ENCODE results near the gene ISM1. TPM values are rescaled to one million over a fixed set of nuclear protein-coding genes. Genes with fewer than 3 reads are reported as not detected.

The ISM1 gene
- total and polyA plus RNA-seq, 2 donors (not counting 3 experiments of a cell fraction or from before 2014, with no cell fraction given), result not detected

- no peaks in the 10 kb centered on the region for H4K20me1 ChIP-seq (replicated peaks; ENCODE audit: control insufficient read depth, extremely low read depth, insufficient read depth, low read length)
- no peaks in the 10 kb centered on the region for H3K9me3 ChIP-seq (replicated peaks; ENCODE audit: control insufficient read depth, insufficient read depth, low read length)
- no peak overlapping the region for H3K4me3 ChIP-seq (replicated peaks in 1 of 3; ENCODE audit: insufficient read depth in 1 of 3, low read depth in 1 of 3, low read length in 3 of 3)
- H3K9ac ChIP-seq (replicated peaks; ENCODE audit: extremely low read depth, insufficient read depth, low read length), result no peak overlapping the region
- CTCF ChIA-PET, result no interaction called here
- BruUV-seq (replicated peaks), result no TSS peak
- H3K79me2 ChIP-seq (ENCODE audit: control insufficient read depth, insufficient read depth, low read length), result no peaks in the 10 kb centered on the region
- DNase-seq (ENCODE audit: low read depth, low spot score) (no peak), FAIRE-seq (no peak)
- H3K27me3 ChIP-seq (ENCODE audit: control insufficient read depth in 2 of 2, insufficient read depth in 2 of 2, low read length in 2 of 2), result peaks cover 2 to 22% of the 10 kb centered on the region in 2 experiments
- H3K36me3 ChIP-seq (ENCODE audit: control insufficient read depth in 2 of 2, extremely low read depth in 1 of 2, insufficient read depth in 2 of 2, low read length in 2 of 2), result no peaks in the 10 kb centered on the region
- no peak overlapping the region for H3K4me2 ChIP-seq (ENCODE audit: insufficient read depth, low read length)
- POLR2A ChIA-PET, result no interaction called here
- intact Hi-C loops (cut with micrococcal nuclease) (no loop called here), dilution Hi-C loops (cut with MboI; ENCODE audit: extremely low pct_ligation_motif_present, low sequenced_read_pairs) (no loop called here)
- no peak overlapping the region for H3K27ac ChIP-seq (ENCODE audit: insufficient read depth, low read depth, low read length)
- peaks cover 4% of the 10 kb centered on the region for H3K4me1 ChIP-seq (ENCODE audit: control insufficient read depth, extremely low read depth, insufficient read depth, low read length)
- no peaks in the 10 kb centered on the region for H3K9me1 ChIP-seq (replicated peaks; ENCODE audit: control insufficient read depth, extremely low read depth, insufficient read depth, low read length)
- no peak overlapping the region for H2AFZ ChIP-seq (ENCODE audit: low read depth, low read length)
- TF ChIP-seq, protein P1, sequence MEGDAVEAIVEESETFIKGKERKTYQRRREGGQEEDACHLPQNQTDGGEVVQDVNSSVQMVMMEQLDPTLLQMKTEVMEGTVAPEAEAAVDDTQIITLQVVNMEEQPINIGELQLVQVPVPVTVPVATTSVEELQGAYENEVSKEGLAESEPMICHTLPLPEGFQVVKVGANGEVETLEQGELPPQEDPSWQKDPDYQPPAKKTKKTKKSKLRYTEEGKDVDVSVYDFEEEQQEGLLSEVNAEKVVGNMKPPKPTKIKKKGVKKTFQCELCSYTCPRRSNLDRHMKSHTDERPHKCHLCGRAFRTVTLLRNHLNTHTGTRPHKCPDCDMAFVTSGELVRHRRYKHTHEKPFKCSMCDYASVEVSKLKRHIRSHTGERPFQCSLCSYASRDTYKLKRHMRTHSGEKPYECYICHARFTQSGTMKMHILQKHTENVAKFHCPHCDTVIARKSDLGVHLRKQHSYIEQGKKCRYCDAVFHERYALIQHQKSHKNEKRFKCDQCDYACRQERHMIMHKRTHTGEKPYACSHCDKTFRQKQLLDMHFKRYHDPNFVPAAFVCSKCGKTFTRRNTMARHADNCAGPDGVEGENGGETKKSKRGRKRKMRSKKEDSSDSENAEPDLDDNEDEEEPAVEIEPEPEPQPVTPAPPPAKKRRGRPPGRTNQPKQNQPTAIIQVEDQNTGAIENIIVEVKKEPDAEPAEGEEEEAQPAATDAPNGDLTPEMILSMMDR (IDR thresholded peaks at IDR 0.05; ENCODE audit: extremely low read depth in 1 of 2, insufficient read depth in 1 of 2, low read depth in 1 of 2, low read length in 2 of 2), result no peak
- TF ChIP-seq JUN (IDR thresholded peaks at IDR 0.05; ENCODE audit: borderline replicate concordance, insufficient read depth, insufficient read length, low read depth) (no peak), MYC (IDR thresholded peaks at IDR 0.05; ENCODE audit: low read depth, low read length) (no peak), POLR2AphosphoS5 (IDR thresholded peaks at IDR 0.05; ENCODE audit: insufficient read depth, low read depth, low read length) (no peak), POLR2A (IDR thresholded peaks at IDR 0.05; ENCODE audit: low read depth, low read length) (no peak), GATA2 (IDR thresholded peaks at IDR 0.05; ENCODE audit: insufficient read depth, insufficient read length, low read depth, low read length) (no peak), EZH2 (IDR thresholded peaks at IDR 0.05; ENCODE audit: borderline replicate concordance, low read depth, low read length, severe bottlenecking) (no peak), FOS (IDR thresholded peaks at IDR 0.05; ENCODE audit: borderline replicate concordance, insufficient read depth, low read length) (no peak)
- TF ChIP-seq, protein P2, sequence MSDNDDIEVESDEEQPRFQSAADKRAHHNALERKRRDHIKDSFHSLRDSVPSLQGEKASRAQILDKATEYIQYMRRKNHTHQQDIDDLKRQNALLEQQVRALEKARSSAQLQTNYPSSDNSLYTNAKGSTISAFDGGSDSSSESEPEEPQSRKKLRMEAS (IDR thresholded peaks at IDR 0.05; ENCODE audit: insufficient read depth, insufficient read length), result no peak
Observed at GRCh38 chr20:13229538-13229937, 8.5 kb downstream of the ISM1 start.

Data from endothelial cell of umbilical vein (primary cell).